ENCODE data around the gene ARFGAP1. TPM values are rescaled to one million over a fixed set of nuclear protein-coding genes. Genes with fewer than 3 reads are reported as not detected.

ARFGAP1 gene
- total RNA-seq, 4 donors from 2014 or later = 34.4 to 306 (median 99.3) TPM

- H3K9me3 ChIP-seq = no peaks in the 10 kb centered on the region
- H3K27me3 ChIP-seq = no peaks in the 10 kb centered on the region
- H3K27ac ChIP-seq = no peak overlapping the region
- TF ChIP-seq POLR2A (IDR thresholded peaks at IDR 0.05) (no peak), CTCF (IDR thresholded peaks at IDR 0.05) (no peak)
- DNase-seq = no peak
- H3K4me1 ChIP-seq = no peaks in the 10 kb centered on the region
- H3K36me3 ChIP-seq = no peaks in the 10 kb centered on the region
- intact Hi-C loops (cut with DNase I; ENCODE audit: low total_unique reads) = no loop called here
- H3K4me3 ChIP-seq = no peak overlapping the region
These were observed 32.6 kb upstream of the ARFGAP1 start for GRCh38 chr20:63240004-63240403.

- Histone ChIP-seq H3K27ac (no peak overlapping the region), H3K4me3 (no peak overlapping the region), H3K9me3 (no peaks in the 10 kb centered on the region), H3K36me3 (no peaks in the 10 kb centered on the region), H3K27me3 (no peaks in the 10 kb centered on the region), H3K4me1 (no peaks in the 10 kb centered on the region)
- DNase-seq = no peak
- no peak for TF ChIP-seq CTCF (IDR thresholded peaks at IDR 0.05)
- no peak for TF ChIP-seq POLR2A (IDR thresholded peaks at IDR 0.05)
- intact Hi-C loops (cut with DNase I; ENCODE audit: low total_unique reads) = no loop called here
These were observed 31.3 kb upstream of the ARFGAP1 start for GRCh38 chr20:63241272-63241671.

GRCh38 chr20:63242736-63243135 is 29.9 kb upstream of the ARFGAP1 start:
- H3K36me3 ChIP-seq = no peaks in the 10 kb centered on the region
- no peaks in the 10 kb centered on the region for H3K27me3 ChIP-seq
- no peak for TF ChIP-seq CTCF (IDR thresholded peaks at IDR 0.05)
- TF ChIP-seq POLR2A (IDR thresholded peaks at IDR 0.05) = no peak
- no peaks in the 10 kb centered on the region for H3K4me1 ChIP-seq
- no peak overlapping the region for H3K4me3 ChIP-seq
- intact Hi-C loops (cut with DNase I; ENCODE audit: low total_unique reads) = no loop called here
- no peak for DNase-seq
- no peaks in the 10 kb centered on the region for H3K9me3 ChIP-seq
- H3K27ac ChIP-seq = no peak overlapping the region

- intact Hi-C loops (cut with DNase I; ENCODE audit: low total_unique reads) = no loop called here
- no peak for DNase-seq
- TF ChIP-seq CTCF (IDR thresholded peaks at IDR 0.05) (no peak), POLR2A (IDR thresholded peaks at IDR 0.05) (no peak)
- Histone ChIP-seq H3K4me1 (no peaks in the 10 kb centered on the region), H3K27ac (no peak overlapping the region), H3K36me3 (no peaks in the 10 kb centered on the region), H3K9me3 (no peaks in the 10 kb centered on the region), H3K27me3 (no peaks in the 10 kb centered on the region), H3K4me3 (no peak overlapping the region)
These were observed 28.9 kb upstream of the ARFGAP1 start for GRCh38 chr20:63243604-63244247.

GRCh38 chr20:63244468-63244867 is 28.1 kb upstream of the ARFGAP1 start:
- Histone ChIP-seq H3K27ac (no peak overlapping the region), H3K27me3 (peaks cover 0 to 2% of the 10 kb centered on the region in 2 donors), H3K9me3 (no peaks in the 10 kb centered on the region), H3K36me3 (no peaks in the 10 kb centered on the region), H3K4me3 (no peak overlapping the region), H3K4me1 (no peaks in the 10 kb centered on the region)
- intact Hi-C loops (cut with DNase I; ENCODE audit: low total_unique reads) = no loop called here
- TF ChIP-seq POLR2A (IDR thresholded peaks at IDR 0.05) = no peak
- no peak for TF ChIP-seq CTCF (IDR thresholded peaks at IDR 0.05)
- no peak for DNase-seq

Data from uterus (tissue), 4 donors.